Measurements from ENCODE around the gene CENPX. TPM values are rescaled to one million over a fixed set of nuclear protein-coding genes. Genes with fewer than 3 reads are reported as not detected.

CENPX gene
- total and polyA plus RNA-seq, 2 of the 13 experiments (the other 11 are each of a cell fraction or from before 2014, with no cell fraction given) = 92.7 to 170 TPM

- TF ChIP-seq, protein P1, sequence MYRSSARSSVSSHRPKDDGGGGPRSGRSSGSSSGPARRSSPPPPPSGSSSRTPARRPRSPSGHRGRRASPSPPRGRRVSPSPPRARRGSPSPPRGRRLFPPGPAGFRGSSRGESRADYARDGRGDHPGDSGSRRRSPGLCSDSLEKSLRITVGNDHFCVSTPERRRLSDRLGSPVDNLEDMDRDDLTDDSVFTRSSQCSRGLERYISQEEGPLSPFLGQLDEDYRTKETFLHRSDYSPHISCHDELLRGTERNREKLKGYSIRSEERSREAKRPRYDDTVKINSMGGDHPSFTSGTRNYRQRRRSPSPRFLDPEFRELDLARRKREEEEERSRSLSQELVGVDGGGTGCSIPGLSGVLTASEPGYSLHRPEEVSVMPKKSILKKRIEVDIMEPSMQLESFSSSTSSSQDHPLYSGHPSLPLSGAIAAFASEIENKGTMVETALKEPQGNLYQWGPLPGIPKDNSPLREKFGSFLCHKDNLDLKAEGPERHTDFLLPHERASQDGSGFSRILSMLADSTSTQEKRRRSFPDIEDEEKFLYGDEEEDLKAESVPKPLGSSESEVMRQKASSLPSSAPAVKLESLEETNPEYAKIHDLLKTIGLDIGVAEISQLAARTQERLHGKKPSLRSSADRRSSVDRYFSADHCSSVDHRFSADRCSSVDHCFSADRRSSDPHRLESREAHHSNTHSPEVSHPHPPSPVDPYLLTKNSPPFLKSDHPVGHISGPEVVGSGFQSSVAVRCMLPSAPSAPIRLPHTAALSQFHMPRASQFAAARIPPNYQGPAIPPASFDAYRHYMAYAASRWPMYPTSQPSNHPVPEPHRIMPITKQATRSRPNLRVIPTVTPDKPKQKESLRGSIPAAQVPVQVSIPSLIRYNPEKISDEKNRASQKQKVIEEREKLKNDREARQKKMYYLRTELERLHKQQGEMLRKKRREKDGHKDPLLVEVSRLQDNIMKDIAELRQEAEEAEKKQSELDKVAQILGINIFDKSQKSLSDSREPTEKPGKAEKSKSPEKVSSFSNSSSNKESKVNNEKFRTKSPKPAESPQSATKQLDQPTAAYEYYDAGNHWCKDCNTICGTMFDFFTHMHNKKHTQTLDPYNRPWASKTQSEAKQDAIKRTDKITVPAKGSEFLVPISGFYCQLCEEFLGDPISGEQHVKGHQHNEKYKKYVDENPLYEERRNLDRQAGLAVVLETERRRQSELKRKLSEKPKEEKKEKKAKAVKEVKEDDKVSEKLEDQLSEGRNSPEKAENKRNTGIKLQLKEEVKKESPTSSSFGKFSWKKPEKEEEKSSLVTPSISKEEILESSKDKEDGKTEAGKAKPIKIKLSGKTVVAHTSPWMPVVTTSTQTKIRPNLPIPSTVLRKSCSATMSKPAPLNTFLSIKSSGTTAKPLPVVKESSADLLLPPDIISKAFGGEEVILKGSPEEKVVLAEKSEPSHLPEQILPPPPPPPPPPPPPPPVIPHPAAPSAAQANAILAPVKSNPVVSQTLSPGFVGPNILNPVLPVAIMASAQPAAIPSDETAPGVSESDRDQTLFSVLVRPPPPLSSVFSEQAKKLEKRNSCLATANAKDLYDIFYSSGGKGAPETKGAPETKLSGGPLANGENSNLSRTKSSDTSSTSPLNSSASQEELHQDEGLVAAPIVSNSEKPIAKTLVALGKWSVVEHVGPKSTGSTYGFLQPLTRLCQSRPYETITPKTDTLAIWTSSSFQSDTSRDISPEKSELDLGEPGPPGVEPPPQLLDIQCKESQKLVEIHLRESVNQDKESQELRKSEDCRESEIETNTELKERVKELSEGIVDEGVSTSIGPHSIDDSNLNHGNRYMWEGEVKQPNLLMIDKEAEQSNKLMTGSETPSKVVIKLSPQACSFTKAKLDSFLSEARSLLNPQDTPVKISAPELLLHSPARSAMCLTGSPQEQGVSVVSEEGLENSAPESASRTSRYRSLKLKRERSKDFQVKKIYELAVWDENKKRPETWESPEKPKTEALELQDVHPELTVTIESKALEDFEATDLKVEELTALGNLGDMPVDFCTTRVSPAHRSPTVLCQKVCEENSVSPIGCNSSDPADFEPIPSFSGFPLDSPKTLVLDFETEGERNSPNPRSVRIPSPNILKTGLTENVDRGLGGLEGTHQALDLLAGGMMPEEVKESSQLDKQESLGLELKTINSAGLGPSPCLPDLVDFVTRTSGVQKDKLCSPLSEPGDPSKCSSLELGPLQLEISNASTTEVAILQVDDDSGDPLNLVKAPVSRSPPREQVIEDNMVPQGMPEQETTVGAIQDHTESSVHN (CRISPR knock-in tag; IDR thresholded peaks at IDR 0.05) = peak; percentile 16; the same call in 1 of the 2 replicates
- TF ChIP-seq, protein P2, sequence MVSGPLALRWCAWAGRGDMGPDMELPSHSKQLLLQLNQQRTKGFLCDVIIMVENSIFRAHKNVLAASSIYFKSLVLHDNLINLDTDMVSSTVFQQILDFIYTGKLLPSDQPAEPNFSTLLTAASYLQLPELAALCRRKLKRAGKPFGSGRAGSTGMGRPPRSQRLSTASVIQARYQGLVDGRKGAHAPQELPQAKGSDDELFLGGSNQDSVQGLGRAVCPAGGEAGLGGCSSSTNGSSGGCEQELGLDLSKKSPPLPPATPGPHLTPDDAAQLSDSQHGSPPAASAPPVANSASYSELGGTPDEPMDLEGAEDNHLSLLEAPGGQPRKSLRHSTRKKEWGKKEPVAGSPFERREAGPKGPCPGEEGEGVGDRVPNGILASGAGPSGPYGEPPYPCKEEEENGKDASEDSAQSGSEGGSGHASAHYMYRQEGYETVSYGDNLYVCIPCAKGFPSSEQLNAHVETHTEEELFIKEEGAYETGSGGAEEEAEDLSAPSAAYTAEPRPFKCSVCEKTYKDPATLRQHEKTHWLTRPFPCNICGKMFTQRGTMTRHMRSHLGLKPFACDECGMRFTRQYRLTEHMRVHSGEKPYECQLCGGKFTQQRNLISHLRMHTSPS (CRISPR knock-in tag; IDR thresholded peaks at IDR 0.05; ENCODE audit: low read depth) = peak; percentile 67
- TF ChIP-seq NONO (IDR thresholded peaks at IDR 0.05) = no peak
- peak; percentile 89 for TF ChIP-seq NONO (CRISPR knock-in tag; conservative IDR thresholded peaks at IDR 0.05)
- no peak for TF ChIP-seq PLRG1 (conservative IDR thresholded peaks at IDR 0.05)
- TF ChIP-seq ZNF430 (CRISPR knock-in tag; IDR thresholded peaks at IDR 0.05) = peak; percentile 76; the same call in 1 of the 2 replicates
- TF ChIP-seq ZNF891 (CRISPR knock-in tag; IDR thresholded peaks at IDR 0.05) = peak; percentile 98
- TF ChIP-seq MXD3 (CRISPR knock-in tag; IDR thresholded peaks at IDR 0.05) = peak; percentile 91; the same call in 1 of the 2 replicates
- no peak for TF ChIP-seq PBX3 (CRISPR knock-in tag; IDR thresholded peaks at IDR 0.05; ENCODE audit: borderline replicate concordance)
- no peak; the same call in 1 of the 2 replicates for TF ChIP-seq ZMAT5 (CRISPR knock-in tag; IDR thresholded peaks at IDR 0.05; ENCODE audit: borderline replicate concordance, low read depth)
- no peak for TF ChIP-seq ZNF777 (CRISPR knock-in tag; IDR thresholded peaks at IDR 0.05)
- no peak for TF ChIP-seq ZFYVE20 (CRISPR knock-in tag; IDR thresholded peaks at IDR 0.05; ENCODE audit: borderline replicate concordance, low read depth)
- TF ChIP-seq RBAK (CRISPR knock-in tag; IDR thresholded peaks at IDR 0.05) = no peak
- peak; percentile 84 to 99 for TF ChIP-seq POLR2A (IDR thresholded peaks at IDR 0.05; ENCODE audit: insufficient read depth in 1 of 2, low read depth in 2 of 2, low read length in 2 of 2)
- peak; percentile 94; the same call in 1 of the 2 replicates for TF ChIP-seq MTF2 (CRISPR knock-in tag; IDR thresholded peaks at IDR 0.05; ENCODE audit: borderline replicate concordance)
- TF ChIP-seq ZNF850 (CRISPR knock-in tag; conservative IDR thresholded peaks at IDR 0.05) = 0 out of 2 replicates have a peak, but pooled peaks have one; percentile 47
- 0 out of 2 replicates have a peak, but pooled peaks have one; percentile 86 for TF ChIP-seq ZNF567 (CRISPR knock-in tag; IDR thresholded peaks at IDR 0.05; ENCODE audit: borderline replicate concordance)
Observed at GRCh38 chr17:82037092-82037888, 14.6 kb upstream of the CENPX start, which contains the start of gene DCXR (continued).

All from HepG2 (cell line).